OCI-LY1 (cell line): Measurements from ENCODE around the gene NUFIP1.

Experiments used
- H2AFZ ChIP-seq: fragments of 200-600 bp; sonication (generic), shearing (Covaris generic); 2 replicates; pipeline ENCODE4 v1.6.0; 2014; ENCODE audit warnings: antibody characterized with exemption, mild to moderate bottlenecking, low read length
- H3F3A ChIP-seq: fragments of 200-600 bp; sonication (generic), shearing (Covaris generic); 2 replicates; pipeline ENCODE4 v1.6.0; 2014; ENCODE audit warnings: mild to moderate bottlenecking, antibody characterized with exemption, low read length, moderate library complexity; ENCODE audit not compliant: insufficient read depth
- H3K27ac ChIP-seq: fragments of 200-600 bp; sonication (generic); 2 replicates; pipeline ENCODE4 v1.5.1; 2014; ENCODE audit warnings: low read length, mixed run types, mild to moderate bottlenecking, low read depth; ENCODE audit not compliant: poor library complexity, severe bottlenecking
- H3K27me3 ChIP-seq: fragments of 200-600 bp; sonication (generic); 2 replicates; pipeline ENCODE4 v1.6.0; 2014; ENCODE audit warnings: antibody characterized with exemption, mild to moderate bottlenecking, low read length, moderate library complexity; ENCODE audit not compliant: insufficient read depth
- H3K36me3 ChIP-seq: fragments of 200-600 bp; sonication (generic); 2 replicates; pipeline ENCODE4 v1.6.1; 2014; ENCODE audit warnings: mild to moderate bottlenecking, antibody characterized with exemption, low read length, moderate library complexity, mixed read lengths; ENCODE audit not compliant: insufficient read depth
- H3K4me1 ChIP-seq: fragments of 200-600 bp; sonication (generic); 2 replicates; pipeline ENCODE4 v1.5.1; 2014; ENCODE audit warnings: mild to moderate bottlenecking, low read length, moderate library complexity; ENCODE audit not compliant: insufficient read depth, severe bottlenecking
- H3K4me2 ChIP-seq: fragments of 200-600 bp; sonication (generic), shearing (Covaris generic); 2 replicates; pipeline ENCODE4 v1.6.1; 2014; ENCODE audit warnings: low read length
- H3K4me3 ChIP-seq: fragments of 200-600 bp; sonication (generic); 2 replicates; pipeline ENCODE4 v1.5.1; 2014; ENCODE audit warnings: low read length, low read depth, mild to moderate bottlenecking, mixed read lengths; ENCODE audit not compliant: poor library complexity, severe bottlenecking
- H3K79me2 ChIP-seq: fragments of 200-600 bp; shearing (Covaris generic); 2 replicates; pipeline ENCODE4 v1.6.1; 2016; ENCODE audit warnings: mixed run types, low read length, mixed read lengths; ENCODE audit not compliant: insufficient read depth
- H3K9ac ChIP-seq: fragments of 200-600 bp; sonication (generic), shearing (Covaris generic); 2 replicates; pipeline ENCODE4 v1.6.1; 2014; ENCODE audit warnings: mild to moderate bottlenecking, low read length, mixed read lengths
- H3K9me2 ChIP-seq: fragments of 200-600 bp; sonication (generic), shearing (Covaris generic); 2 replicates; pipeline ENCODE4 v1.6.1; 2014; ENCODE audit warnings: low read depth, mild to moderate bottlenecking, low read length, mixed read lengths
- H3K9me3 ChIP-seq: fragments of 200-600 bp; shearing (Covaris generic); 2 replicates; pipeline ENCODE4 v1.6.1; 2014; ENCODE audit warnings: low read length, mixed read lengths
- H4K20me1 ChIP-seq: fragments of 200-600 bp; sonication (generic), shearing (Covaris generic); 2 replicates; pipeline ENCODE4 v1.6.0; 2016; ENCODE audit warnings: mild to moderate bottlenecking, low read length; ENCODE audit not compliant: insufficient read depth
- CTCF ChIP-seq: fragments of 200-600 bp; sonication (generic), shearing (Covaris generic); IDR thresholded peaks from 2 replicates; pipeline ENCODE4 v1.5.1; 2017; ENCODE audit warnings: mild to moderate bottlenecking, antibody characterized with exemption, low read length, moderate library complexity, mixed read lengths
- EZH2 ChIP-seq: fragments of 200-600 bp; sonication (generic), shearing (Covaris generic); IDR thresholded peaks from 2 replicates; pipeline ENCODE4 v1.8.0; 2017; ENCODE audit warnings: borderline replicate concordance, mixed run types, mild to moderate bottlenecking, antibody characterized with exemption, low read length, moderate library complexity, mixed read lengths

Gene NUFIP1

GRCh38 chr13:44912278-44913016, 76.8 kb downstream of the NUFIP1 start:
- no peak overlapping the region for H3K4me2 ChIP-seq
- no peaks in the 10 kb centered on the region for H3K9me3 ChIP-seq
- H3K36me3 ChIP-seq = no peaks in the 10 kb centered on the region
- no peaks in the 10 kb centered on the region for H3K9me2 ChIP-seq
- peaks cover 6% of the 10 kb centered on the region for H3K4me1 ChIP-seq
- H3K4me3 ChIP-seq = no peak overlapping the region
- no peaks in the 10 kb centered on the region for H3F3A ChIP-seq
- TF ChIP-seq CTCF (no peak), EZH2 (no peak)
- H3K79me2 ChIP-seq = no peaks in the 10 kb centered on the region
- H4K20me1 ChIP-seq = no peaks in the 10 kb centered on the region
- H3K9ac ChIP-seq = no peak overlapping the region
- H3K27ac ChIP-seq = no peak overlapping the region
- no peaks in the 10 kb centered on the region; the same call in 1 of the 2 replicates for H3K27me3 ChIP-seq
- no peak overlapping the region for H2AFZ ChIP-seq

GRCh38 chr13:44908712-44909111, 80.6 kb downstream of the NUFIP1 start:
- Histone ChIP-seq H3K79me2 (no peaks in the 10 kb centered on the region), H3K4me2 (no peak overlapping the region), H3K4me3 (no peak overlapping the region), H3F3A (no peaks in the 10 kb centered on the region), H4K20me1 (no peaks in the 10 kb centered on the region), H3K36me3 (no peaks in the 10 kb centered on the region), H3K4me1 (no peaks in the 10 kb centered on the region), H3K9ac (no peak overlapping the region), H3K27me3 (no peaks in the 10 kb centered on the region; the same call in 1 of the 2 replicates), H3K9me3 (no peaks in the 10 kb centered on the region), H3K9me2 (no peaks in the 10 kb centered on the region), H3K27ac (no peak overlapping the region), H2AFZ (no peak overlapping the region)
- TF ChIP-seq CTCF = no peak
- no peak for TF ChIP-seq EZH2

- no peaks in the 10 kb centered on the region for H3K9me3 ChIP-seq
- TF ChIP-seq CTCF = no peak
- TF ChIP-seq EZH2 = no peak
- H2AFZ ChIP-seq = no peak overlapping the region
- H3K79me2 ChIP-seq = no peaks in the 10 kb centered on the region
- H3K4me3 ChIP-seq = no peak overlapping the region
- H3K9ac ChIP-seq = no peak overlapping the region
- no peak overlapping the region for H3K27ac ChIP-seq
- no peak overlapping the region for H3K4me2 ChIP-seq
- H3K4me1 ChIP-seq = no peaks in the 10 kb centered on the region
- H3K9me2 ChIP-seq = no peaks in the 10 kb centered on the region
- no peaks in the 10 kb centered on the region for H4K20me1 ChIP-seq
- no peaks in the 10 kb centered on the region for H3K36me3 ChIP-seq
- no peaks in the 10 kb centered on the region for H3F3A ChIP-seq
- H3K27me3 ChIP-seq = peaks cover 4% of the 10 kb centered on the region; the same call in 1 of the 2 replicates
Measured at GRCh38 chr13:44908266-44908665, 81.0 kb downstream of the NUFIP1 start.
